HPDE6-E6E7 (cell line): Measurements from ENCODE around the gene TMTC1.

Source experiments
- DNase-seq: peaks from one replicate; pipeline ENCODE4 v3.0.0; 2011; ENCODE audit warnings: missing footprints; ENCODE audit errors: extremely low spot score

TMTC1 gene

GRCh38 chr12:29739279-29739991 lies 44.3 kb downstream of the TMTC1 start:
- DNase-seq = no peak

GRCh38 chr12:29738365-29738764 lies 45.4 kb downstream of the TMTC1 start:
- no peak for DNase-seq

DNA sequence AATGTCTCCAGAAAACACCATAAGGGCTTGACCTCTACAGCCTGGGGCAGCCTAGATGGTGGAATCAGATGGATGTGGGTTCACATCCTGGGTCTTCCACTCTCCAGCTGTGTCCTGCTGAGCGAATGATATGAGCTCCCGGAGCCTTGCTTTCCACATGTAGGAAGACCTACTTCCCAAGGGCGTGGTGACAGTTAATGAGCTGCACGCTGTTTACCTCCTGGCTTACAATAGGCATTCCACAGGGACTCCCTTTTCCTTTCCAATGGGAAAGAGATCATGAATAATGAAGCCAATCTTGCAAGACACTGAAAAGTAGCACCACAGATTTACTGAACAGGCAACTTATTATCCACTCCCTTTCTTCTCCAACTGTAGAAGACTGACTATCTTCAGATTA lies 46.1 kb downstream of the TMTC1 start:
- DNase-seq = no peak

- no peak for DNase-seq
These were observed 48.1 kb downstream of the TMTC1 start for GRCh38 chr12:29735604-29736003.

DNA sequence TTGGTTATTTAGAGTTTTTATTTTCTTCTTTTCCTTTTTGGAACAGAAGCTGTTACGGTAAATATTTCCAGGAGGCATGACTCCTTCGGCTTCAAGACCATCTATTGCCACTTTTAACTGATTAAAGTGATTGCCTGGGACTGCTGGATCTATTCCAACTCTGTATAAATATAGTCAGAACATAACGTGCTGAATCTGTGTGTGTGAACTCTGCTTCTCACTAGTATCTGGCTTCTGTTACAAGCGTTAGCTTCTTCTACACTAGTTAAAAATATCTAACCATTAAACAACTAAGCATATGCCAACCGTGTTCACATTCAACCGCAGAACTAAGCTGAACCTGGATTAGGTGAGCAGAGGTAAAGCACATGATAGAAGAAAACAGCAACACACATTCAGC lies 49.0 kb downstream of the TMTC1 start:
- no peak for DNase-seq

- DNase-seq = no peak
These were observed 49.4 kb downstream of the TMTC1 start for GRCh38 chr12:29734305-29734704.

- no peak for DNase-seq
These were observed 50.2 kb downstream of the TMTC1 start for GRCh38 chr12:29733501-29733900.

- DNase-seq = no peak
These were observed 50.7 kb downstream of the TMTC1 start for GRCh38 chr12:29733060-29733459.

DNA sequence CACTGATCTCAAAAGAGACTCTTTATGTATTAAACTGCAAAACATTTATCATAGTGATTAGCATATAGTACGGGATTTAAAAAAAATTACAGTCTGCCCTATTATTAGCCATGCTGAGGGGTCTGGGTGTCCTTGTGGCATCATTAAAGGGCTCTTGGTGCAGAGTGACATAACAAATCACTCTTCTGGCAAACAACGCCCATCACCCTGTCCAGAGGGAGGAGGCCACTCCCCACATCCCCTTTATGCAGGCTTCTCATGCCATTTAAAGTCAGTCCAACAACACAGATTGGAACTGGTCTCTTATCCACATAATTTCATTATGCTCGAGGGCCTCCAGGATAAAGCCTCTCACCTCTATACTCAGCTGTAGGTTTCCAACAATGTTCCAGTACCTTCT lies 51.1 kb downstream of the TMTC1 start:
- no peak for DNase-seq

DNA sequence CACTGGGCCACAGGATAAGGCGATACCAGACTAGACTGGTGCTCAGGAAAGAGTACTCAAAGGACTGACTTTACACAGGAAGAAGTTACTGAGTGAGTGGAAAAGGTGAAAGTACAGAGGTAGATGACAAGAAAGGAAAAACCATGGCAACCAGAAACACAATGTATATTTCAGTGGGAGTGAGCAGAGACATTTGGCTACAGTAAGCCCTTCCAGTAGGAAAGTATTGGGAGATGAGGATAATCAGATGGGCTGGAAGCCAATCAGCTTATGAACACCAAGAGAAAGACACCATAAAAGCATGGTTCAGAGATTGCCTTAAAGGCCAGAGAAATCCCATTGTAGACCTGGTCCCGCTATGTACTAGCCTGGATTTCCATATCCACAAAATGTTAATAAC lies 51.6 kb downstream of the TMTC1 start:
- no peak for DNase-seq

- no peak for DNase-seq
These were observed 52.2 kb downstream of the TMTC1 start for GRCh38 chr12:29731591-29731990.

GRCh38 chr12:29730481-29730880 lies 53.3 kb downstream of the TMTC1 start:
- no peak for DNase-seq

- no peak for DNase-seq
These were observed 55.7 kb downstream of the TMTC1 start for GRCh38 chr12:29728030-29728429.

DNA sequence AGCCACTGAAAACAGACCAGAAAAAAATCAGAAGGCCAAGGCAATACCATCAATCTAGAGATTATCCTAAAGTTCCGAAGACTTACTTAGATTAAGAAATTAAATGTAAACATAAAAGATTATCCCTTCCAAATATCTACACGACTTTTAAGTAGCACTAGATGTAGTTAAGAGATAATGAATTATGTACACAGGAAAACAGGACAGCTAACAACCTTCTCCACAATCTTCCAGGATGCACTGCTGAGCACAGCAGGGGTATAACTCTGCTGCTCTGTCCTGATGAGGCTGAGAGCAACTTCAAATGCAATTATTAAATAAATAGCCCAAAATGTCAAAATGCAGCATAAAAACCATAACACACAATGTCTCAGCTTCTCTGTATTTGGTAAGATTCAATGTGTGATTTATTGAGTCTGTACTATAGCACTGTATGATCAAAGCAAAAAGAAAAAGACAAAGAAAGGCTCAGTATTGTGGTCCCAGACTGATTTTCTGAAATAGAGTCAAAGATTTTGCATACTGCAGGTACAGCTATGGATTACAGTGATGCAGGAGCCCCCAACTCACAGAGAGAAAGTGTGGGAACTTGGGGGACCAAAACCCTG lies 56.9 kb downstream of the TMTC1 start:
- no peak for DNase-seq

DNA sequence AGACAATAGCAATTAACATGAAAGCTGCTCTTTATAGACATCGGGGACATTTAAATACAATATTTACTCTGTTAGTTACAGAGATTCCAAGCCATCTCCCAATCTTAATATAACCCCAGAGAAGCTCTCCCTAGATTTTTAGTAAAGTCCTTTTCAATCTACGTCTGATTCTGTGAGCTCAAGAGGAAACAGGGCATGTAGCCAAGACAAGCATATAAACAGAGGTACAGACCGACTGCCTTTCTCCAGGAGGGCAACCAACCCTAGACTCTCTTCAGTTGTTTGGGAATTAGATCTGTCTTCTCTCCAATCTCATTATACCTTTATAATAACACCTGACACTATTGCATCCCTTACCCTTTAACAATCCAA lies 57.4 kb downstream of the TMTC1 start:
- DNase-seq = no peak

DNA sequence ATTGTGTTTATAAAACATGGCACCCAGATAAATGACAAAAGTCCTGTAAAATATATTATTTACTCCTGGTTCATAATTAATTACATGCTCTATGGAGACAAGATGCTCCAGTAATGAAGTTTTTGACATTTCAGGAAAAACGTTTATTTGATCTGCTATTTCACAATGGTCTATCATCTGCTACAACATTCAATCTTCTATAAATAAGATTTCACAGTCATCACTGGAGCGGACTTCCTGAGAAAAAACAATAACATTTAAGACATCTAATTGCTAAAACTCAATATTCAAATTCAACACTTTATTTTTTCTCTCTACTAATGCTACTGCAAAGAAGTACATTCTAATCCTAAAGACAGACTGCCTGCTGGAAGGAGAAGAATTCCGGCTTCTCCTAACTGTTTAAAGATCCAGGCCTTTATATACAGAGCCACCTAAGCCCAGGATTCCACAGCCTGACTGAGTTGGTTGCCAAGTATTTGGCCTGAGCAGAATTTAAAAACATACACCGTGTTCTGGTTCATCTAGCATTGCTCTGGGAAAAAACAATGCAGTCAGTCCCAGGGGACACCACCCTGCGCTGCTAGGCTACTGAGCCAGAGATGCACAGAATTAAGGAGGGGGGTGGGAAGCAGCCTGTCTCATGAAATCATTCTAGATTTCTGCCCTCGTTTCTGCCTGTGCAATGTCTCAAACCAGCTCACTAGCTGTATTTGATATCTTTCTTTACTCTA lies 58.0 kb downstream of the TMTC1 start:
- DNase-seq = no peak

GRCh38 chr12:29722164-29722563 lies 61.6 kb downstream of the TMTC1 start:
- DNase-seq = no peak

- DNase-seq = no peak
These were observed 64.4 kb downstream of the TMTC1 start for GRCh38 chr12:29719381-29719780.

DNA sequence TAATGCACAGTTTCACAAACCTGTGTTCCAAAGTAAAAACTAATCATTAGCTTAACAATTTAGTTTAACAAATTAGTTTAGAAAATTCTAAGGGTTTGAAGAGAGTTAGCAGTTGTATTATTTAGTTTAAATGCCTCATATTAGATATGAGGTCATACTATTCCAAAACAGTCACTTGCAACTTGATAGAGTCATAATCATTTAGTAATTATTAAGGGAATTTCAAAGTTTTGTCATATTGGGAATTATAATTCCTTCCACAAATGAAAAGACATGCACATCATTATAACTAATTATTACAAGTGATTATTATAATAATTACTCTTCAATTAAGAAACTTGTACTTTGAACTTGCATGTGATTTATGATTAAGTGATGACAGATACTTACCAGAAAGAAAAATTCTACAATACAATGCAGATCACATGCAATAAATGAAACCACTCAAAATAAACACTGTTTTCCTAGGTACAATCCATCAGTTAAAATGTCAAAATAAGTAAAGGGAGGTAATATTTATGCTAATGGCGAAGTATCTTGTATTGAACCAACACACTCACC lies 66.1 kb downstream of the TMTC1 start:
- no peak for DNase-seq

- no peak for DNase-seq
These were observed 68.8 kb downstream of the TMTC1 start for GRCh38 chr12:29714966-29715365.

- DNase-seq = no peak
These were observed 70.0 kb downstream of the TMTC1 start for GRCh38 chr12:29713729-29714128.

DNA sequence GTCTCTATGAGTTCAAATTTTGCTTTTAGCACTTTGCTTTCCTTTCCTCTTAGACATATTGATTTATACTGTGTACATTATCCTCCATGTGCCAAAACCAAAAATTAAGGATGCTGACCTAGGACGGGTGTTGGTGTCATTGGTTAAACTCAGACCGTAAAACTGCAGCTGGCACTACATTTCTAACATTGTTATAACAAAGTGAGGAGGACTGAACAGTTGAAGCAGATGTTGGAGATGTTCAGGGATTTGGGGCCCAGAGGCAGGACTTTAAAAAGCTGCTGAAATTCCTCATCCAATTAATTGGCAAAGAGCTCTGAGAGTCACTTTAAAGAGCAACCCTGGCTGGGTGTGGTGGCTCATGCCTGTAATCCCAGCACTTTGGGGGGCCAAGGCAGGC lies 72.4 kb downstream of the TMTC1 start:
- no peak for DNase-seq

GRCh38 chr12:29710104-29710503 lies 73.6 kb downstream of the TMTC1 start:
- DNase-seq = no peak
